HepG2 (cell line): ENCODE measurements around the gene ALDH3A2. TPM values are rescaled to one million over a fixed set of nuclear protein-coding genes. Genes with fewer than 3 reads are reported as not detected.

Experiments used
- ATAC-seq: fragments of 200-7000 bp; cut with Tn5 transposase; 3 replicates; pipeline ENCODE4 v1.9.1; 2020; ENCODE audit warnings: mild to moderate bottlenecking, moderate library complexity
- BruUV-seq: library from RNA; stranded (reverse); fragments of 400-500 nt; replicated peaks from 2 replicates; lab custom pipeline; 2021; lab: Mats Ljungman, UMichigan
- CTCF ChIA-PET: fragments of 300-600 bp; formaldehyde crosslinking; extraction: SDS; loops from one replicate; lab custom pipeline; 2021; ENCODE audit warnings: low total read pairs, inconsistent platforms, low intra/inter-chr PET ratio; lab: Yijun Ruan, JAX
- POLR2A ChIA-PET: fragments of 350-600 bp; sonication (Branson Sonifier 250); formaldehyde crosslinking; loops from one replicate; lab custom pipeline; 2020; ENCODE audit warnings: antibody characterized with exemption, inconsistent platforms; lab: Yijun Ruan, JAX
- DNase-seq: peaks from one replicate; pipeline ENCODE4 v3.0.0-alpha.2; 2015; ENCODE audit warnings: low spot score
- FAIRE-seq: peaks from 3 replicates; lab custom pipeline; 2011; peaks lifted over from hg19 to GRCh38; lab: Jason Lieb, UNC
- H2AFZ ChIP-seq: one replicate; pipeline ENCODE4 v1.6.1; 2011; ENCODE audit warnings: low read length, inconsistent platforms
- H3K27ac ChIP-seq: fragments of 300-600 bp; 3 replicates; pipeline ENCODE4 v1.8.0; 2011; ENCODE audit warnings: mixed run types, mild to moderate bottlenecking, mixed read lengths, low read length, inconsistent platforms; ENCODE audit not compliant: insufficient read depth; ENCODE audit errors: extremely low read length
- H3K27me3 ChIP-seq, 2 experiments: fragments of 200-600 bp in 1 of 2; 2 replicates in 1 of 2; 3 replicates in 1 of 2; pipeline versions ENCODE4 v1.6.0 to v1.8.0; 2011; ENCODE audit warnings: low read length in 2 of 2, mild to moderate bottlenecking in 2 of 2, moderate library complexity in 2 of 2, inconsistent platforms in 1 of 2; ENCODE audit not compliant: insufficient read depth in 2 of 2, control insufficient read depth in 1 of 2
- H3K36me3 ChIP-seq, 2 experiments: fragments of 200-600 bp in 1 of 2; replicated peaks in 1 of 2; 2 replicates in 1 of 2; 3 replicates in 1 of 2; pipeline versions ENCODE4 v1.5.1 to v1.8.0; 2011; ENCODE audit warnings: low read length in 2 of 2, inconsistent platforms in 1 of 2; ENCODE audit not compliant: insufficient read depth in 2 of 2, control insufficient read depth in 1 of 2
- H3K4me1 ChIP-seq: 2 replicates; pipeline ENCODE4 v1.5.1; 2012; ENCODE audit warnings: low read length, inconsistent platforms; ENCODE audit not compliant: insufficient read depth
- H3K4me2 ChIP-seq: 2 replicates; pipeline ENCODE4 v1.6.0; 2011; ENCODE audit warnings: low read depth, low read length, inconsistent platforms
- H3K4me3 ChIP-seq, 3 experiments: fragments of 200-600 bp in 1 of 3; sonication (generic), shearing (Covaris generic) in 1 of 3; replicated peaks in 1 of 3; 2 replicates each; pipeline ENCODE4 v1.5.1; 2011 to 2016; ENCODE audit warnings: low read length in 3 of 3, inconsistent platforms in 2 of 3, low read depth in 2 of 3, mild to moderate bottlenecking in 2 of 3, control low read depth in 1 of 3, mixed read lengths in 1 of 3; ENCODE audit not compliant: insufficient read depth in 1 of 3
- H3K79me2 ChIP-seq: one replicate; pipeline ENCODE4 v1.6.1; 2011; ENCODE audit warnings: low read length, inconsistent platforms; ENCODE audit not compliant: insufficient read depth
- H3K9ac ChIP-seq: 2 replicates; pipeline ENCODE4 v1.6.0; 2011; ENCODE audit warnings: mild to moderate bottlenecking, low read depth, low read length, inconsistent platforms; ENCODE audit not compliant: insufficient read depth
- H3K9me3 ChIP-seq: 2 replicates; pipeline ENCODE4 v1.5.1; 2012; ENCODE audit warnings: mild to moderate bottlenecking, low read length
- H4K20me1 ChIP-seq: 2 replicates; pipeline ENCODE4 v1.6.0; 2011; ENCODE audit warnings: inconsistent platforms, mild to moderate bottlenecking, low read length, moderate library complexity; ENCODE audit not compliant: insufficient read depth
- HDAC2 ChIP-seq: sonication (generic); formaldehyde crosslinking; IDR thresholded peaks from 2 replicates; pipeline ENCODE4 v1.4.0; 2020; ENCODE audit warnings: missing genetic modification reagents
- ISX ChIP-seq: sonication (generic); formaldehyde crosslinking; conservative IDR thresholded peaks from 2 replicates; pipeline ENCODE4 v1.5.0; 2020; ENCODE audit warnings: missing genetic modification reagents
- MYC ChIP-seq: sonication (generic); formaldehyde crosslinking; IDR thresholded peaks from 2 replicates; pipeline ENCODE4 v1.9.0; 2021; ENCODE audit warnings: missing genetic modification reagents, borderline replicate concordance
- SATB2 ChIP-seq: sonication (generic); formaldehyde crosslinking; IDR thresholded peaks from 2 replicates; pipeline ENCODE4 v1.5.0; 2020; ENCODE audit warnings: missing genetic modification reagents
- ZHX1 ChIP-seq: sonication (generic); formaldehyde crosslinking; IDR thresholded peaks from 2 replicates; pipeline ENCODE4 v1.8.1; 2022; ENCODE audit warnings: low read depth, mild to moderate bottlenecking, missing genetic modification reagents
- ZNF251 ChIP-seq: sonication (generic); formaldehyde crosslinking; IDR thresholded peaks from 2 replicates; pipeline ENCODE4 v1.9.0; 2021; ENCODE audit warnings: mild to moderate bottlenecking, missing genetic modification reagents
- ZNF274 ChIP-seq: sonication (generic); formaldehyde crosslinking; IDR thresholded peaks from 2 replicates; pipeline ENCODE4 v1.5.1; 2020; ENCODE audit warnings: mild to moderate bottlenecking, missing genetic modification reagents
- ZNF605 ChIP-seq: sonication (generic); formaldehyde crosslinking; IDR thresholded peaks from 2 replicates; pipeline ENCODE4 v1.8.0; 2022; ENCODE audit warnings: mild to moderate bottlenecking, missing genetic modification reagents
- ZNF713 ChIP-seq: sonication (generic); formaldehyde crosslinking; IDR thresholded peaks from 2 replicates; pipeline ENCODE4 v1.4.0; 2020; ENCODE audit warnings: mild to moderate bottlenecking, missing genetic modification reagents
- WGBS: methylation state at CpG from one replicate; pipeline ENCODE4 v1.1.6; 2017; ENCODE audit warnings: low lambda C conversion rate; 5-methylcytosine and 5-hydroxymethylcytosine counted together
- in situ Hi-C: cut with HindIII; loops from 2 replicates; pipeline ENCODE4 v1.10.0; 2017; ENCODE audit warnings: low pct_unique_long_range_greater_than_20kb; ENCODE audit not compliant: extremely low pct_ligation_motif_present
- intact Hi-C: fragments of 100-400 bp; cut with micrococcal nuclease; formaldehyde crosslinking; loops from one replicate; pipeline ENCODE4 v1.10.0; 2022; ENCODE audit not compliant: unreplicated experiment
- polyA plus RNA-seq, 8 experiments: library from polyadenylated mRNA; depleted of rRNA in 3 of 8; stranded (reverse) in 7 of 8; unstranded in 1 of 8; fragments of >200 nt; fragmentation: Illumina TruSeq in 4 of 8; extraction: Trizol in 4 of 8; gene quantifications; 2 replicates each; pipeline versions ENCODE4 v1.2.1 to v1.2.3, GENCODE V29; 2011 to 2016; ENCODE audit warnings: low read depth in 4 of 8, missing spikeins in 1 of 8, mixed read lengths in 1 of 8; ENCODE audit not compliant: insufficient read depth in 1 of 8
- total RNA-seq, 5 experiments: library from RNA; depleted of rRNA; stranded (reverse); fragments of >200 nt; fragmentation: Illumina TruSeq; extraction: Trizol; gene quantifications; 2 replicates each; pipeline ENCODE4 v1.2.3, GENCODE V29; 2016; ENCODE audit warnings: low read depth in 1 of 5
- TF ChIP-seq, protein P1 (sequence below): sonication (generic); formaldehyde crosslinking; IDR thresholded peaks from 2 replicates; pipeline ENCODE4 v1.8.0; 2022; ENCODE audit warnings: missing genetic modification reagents, mild to moderate bottlenecking, moderate library complexity, borderline replicate concordance
- TF ChIP-seq, protein P2 (sequence below): sonication (generic); formaldehyde crosslinking; IDR thresholded peaks from 2 replicates; pipeline ENCODE4 v1.5.0; 2020; ENCODE audit warnings: mild to moderate bottlenecking, missing genetic modification reagents, moderate library complexity

The ALDH3A2 gene
- total and polyA plus RNA-seq, 2 of the 13 experiments (the other 11 are each of a cell fraction or from before 2014, with no cell fraction given) = 80.8 to 180 TPM

DNA sequence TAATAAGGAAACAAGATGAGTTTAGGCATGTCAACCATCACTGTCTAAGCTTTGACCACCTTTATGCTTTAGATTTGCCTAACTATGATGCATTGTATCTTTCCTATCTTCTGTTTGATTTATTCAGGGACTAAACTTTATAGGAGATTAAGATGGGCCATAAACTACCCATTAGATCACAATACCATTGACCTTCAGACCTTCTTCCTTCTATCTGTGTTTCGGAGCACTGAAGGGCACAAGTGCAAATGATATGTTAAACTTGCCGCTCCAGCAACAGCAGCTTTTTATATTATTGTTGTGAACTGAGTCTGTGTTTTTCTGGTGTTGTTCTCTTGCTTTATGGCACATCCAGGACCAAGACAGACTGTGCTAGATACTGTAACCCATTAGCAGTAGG, 16.6 kb upstream of the ALDH3A2 start:
- intact Hi-C loops (no loop called here), in situ Hi-C loops (no loop called here)
- no TSS peak for BruUV-seq
- H3K27ac ChIP-seq = no peak overlapping the region
- H3K4me1 ChIP-seq = peaks cover 22% of the 10 kb centered on the region
- ChIA-PET CTCF (no interaction called here), POLR2A (no interaction called here)
- H3K9me3 ChIP-seq = no peaks in the 10 kb centered on the region
- no peaks in the 10 kb centered on the region for H3K79me2 ChIP-seq
- H4K20me1 ChIP-seq = no peaks in the 10 kb centered on the region
- H3K4me3 ChIP-seq = no peak overlapping the region
- no peak overlapping the region for H3K9ac ChIP-seq
- 91% methylated on average over 2 of the region's 2 CpGs for WGBS
- no peak overlapping the region for H3K4me2 ChIP-seq
- FAIRE-seq = no peak
- no peaks in the 10 kb centered on the region for H3K27me3 ChIP-seq
- H3K36me3 ChIP-seq = no peaks in the 10 kb centered on the region
- no peak for TF ChIP-seq ZNF251 (CRISPR knock-in tag)
- no peak for TF ChIP-seq ZNF713 (CRISPR knock-in tag)
- TF ChIP-seq SATB2 (CRISPR knock-in tag) = no peak
- TF ChIP-seq ZNF274 (CRISPR knock-in tag) = no peak
- TF ChIP-seq MYC (CRISPR knock-in tag) = no peak
- no peak for TF ChIP-seq HDAC2 (CRISPR knock-in tag)
- TF ChIP-seq, protein P1, sequence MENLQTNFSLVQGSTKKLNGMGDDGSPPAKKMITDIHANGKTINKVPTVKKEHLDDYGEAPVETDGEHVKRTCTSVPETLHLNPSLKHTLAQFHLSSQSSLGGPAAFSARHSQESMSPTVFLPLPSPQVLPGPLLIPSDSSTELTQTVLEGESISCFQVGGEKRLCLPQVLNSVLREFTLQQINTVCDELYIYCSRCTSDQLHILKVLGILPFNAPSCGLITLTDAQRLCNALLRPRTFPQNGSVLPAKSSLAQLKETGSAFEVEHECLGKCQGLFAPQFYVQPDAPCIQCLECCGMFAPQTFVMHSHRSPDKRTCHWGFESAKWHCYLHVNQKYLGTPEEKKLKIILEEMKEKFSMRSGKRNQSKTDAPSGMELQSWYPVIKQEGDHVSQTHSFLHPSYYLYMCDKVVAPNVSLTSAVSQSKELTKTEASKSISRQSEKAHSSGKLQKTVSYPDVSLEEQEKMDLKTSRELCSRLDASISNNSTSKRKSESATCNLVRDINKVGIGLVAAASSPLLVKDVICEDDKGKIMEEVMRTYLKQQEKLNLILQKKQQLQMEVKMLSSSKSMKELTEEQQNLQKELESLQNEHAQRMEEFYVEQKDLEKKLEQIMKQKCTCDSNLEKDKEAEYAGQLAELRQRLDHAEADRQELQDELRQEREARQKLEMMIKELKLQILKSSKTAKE (CRISPR knock-in tag) = no peak
- TF ChIP-seq, protein P2, sequence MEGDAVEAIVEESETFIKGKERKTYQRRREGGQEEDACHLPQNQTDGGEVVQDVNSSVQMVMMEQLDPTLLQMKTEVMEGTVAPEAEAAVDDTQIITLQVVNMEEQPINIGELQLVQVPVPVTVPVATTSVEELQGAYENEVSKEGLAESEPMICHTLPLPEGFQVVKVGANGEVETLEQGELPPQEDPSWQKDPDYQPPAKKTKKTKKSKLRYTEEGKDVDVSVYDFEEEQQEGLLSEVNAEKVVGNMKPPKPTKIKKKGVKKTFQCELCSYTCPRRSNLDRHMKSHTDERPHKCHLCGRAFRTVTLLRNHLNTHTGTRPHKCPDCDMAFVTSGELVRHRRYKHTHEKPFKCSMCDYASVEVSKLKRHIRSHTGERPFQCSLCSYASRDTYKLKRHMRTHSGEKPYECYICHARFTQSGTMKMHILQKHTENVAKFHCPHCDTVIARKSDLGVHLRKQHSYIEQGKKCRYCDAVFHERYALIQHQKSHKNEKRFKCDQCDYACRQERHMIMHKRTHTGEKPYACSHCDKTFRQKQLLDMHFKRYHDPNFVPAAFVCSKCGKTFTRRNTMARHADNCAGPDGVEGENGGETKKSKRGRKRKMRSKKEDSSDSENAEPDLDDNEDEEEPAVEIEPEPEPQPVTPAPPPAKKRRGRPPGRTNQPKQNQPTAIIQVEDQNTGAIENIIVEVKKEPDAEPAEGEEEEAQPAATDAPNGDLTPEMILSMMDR (CRISPR knock-in tag) = no peak
- no peak for TF ChIP-seq ZHX1 (CRISPR knock-in tag)
- TF ChIP-seq ISX (CRISPR knock-in tag) = no peak
- no peak for TF ChIP-seq ZNF605 (CRISPR knock-in tag)
- no peak for DNase-seq
- ATAC-seq = no peak
- no peak overlapping the region for H2AFZ ChIP-seq
